G401 (cell line): ENCODE results near the gene KCTD11. TPM values are rescaled to one million over a fixed set of nuclear protein-coding genes. Genes with fewer than 3 reads are reported as not detected.

Experiments
- DNase-seq: peaks from one replicate; pipeline ENCODE4 v3.0.0-alpha.2; 2015; ENCODE audit warnings: low spot score
- in situ Hi-C: cut with HindIII; loops from 2 replicates; pipeline ENCODE4 v1.10.0; 2016; ENCODE audit warnings: low sequenced_read_pairs, mixed read lengths
- total RNA-seq: library from RNA; depleted of rRNA; stranded (reverse); fragments of >200 nt; shearing (Covaris generic); gene quantifications from 2 replicates; pipeline ENCODE4 v1.2.3, GENCODE V29; 2014; rRNA removed

Gene KCTD11
- total RNA-seq: 12.0 and 14.3 TPM in 2 replicates

DNA sequence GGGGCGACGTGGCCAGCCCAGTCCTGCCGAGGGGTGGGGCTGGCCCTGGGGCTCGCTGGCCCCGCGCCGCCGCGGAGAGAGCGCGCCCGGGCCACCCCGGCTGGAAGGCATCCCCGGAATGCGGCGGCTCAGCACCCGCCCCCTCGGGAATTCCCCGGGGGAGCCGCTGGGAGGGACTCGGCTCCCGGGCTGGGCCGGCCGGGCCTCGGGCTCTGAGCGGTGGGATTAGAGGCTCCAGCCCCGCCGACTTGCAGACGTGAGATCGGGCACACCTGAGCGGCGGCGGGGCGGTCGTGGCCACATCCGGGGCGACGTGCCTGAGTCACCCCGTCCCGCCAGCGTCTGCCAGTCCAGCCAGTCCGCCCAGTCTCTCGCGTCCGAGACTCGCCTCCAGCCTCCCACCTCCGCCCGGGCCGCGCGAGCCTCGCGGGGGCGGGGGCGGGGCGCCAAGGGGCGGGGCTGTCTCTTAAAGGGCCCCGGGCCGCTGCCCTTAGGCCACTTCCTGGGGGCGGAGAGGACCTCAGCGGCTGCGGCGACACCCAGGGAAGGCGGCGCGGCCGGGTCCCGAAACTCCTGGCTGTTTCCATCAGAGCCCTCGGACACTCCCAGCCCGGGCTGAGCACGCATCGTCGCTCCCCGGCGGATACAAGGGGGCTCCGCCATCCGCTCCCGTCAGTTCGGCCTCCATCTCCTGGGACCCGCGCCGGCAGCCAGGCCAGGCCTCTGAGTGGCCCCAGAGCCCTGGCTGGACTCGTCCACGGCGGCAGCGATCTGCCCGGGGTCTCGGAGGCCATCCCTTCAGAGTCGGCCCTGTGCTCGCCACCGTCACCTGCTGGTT, at the start of gene KCTD11:
TSS of gene KCTD11 (plus strand) at position 498 of the 838 bp plus-strand sequence.
- in situ Hi-C loops: no loop called here
- peak; percentile 87 for DNase-seq

DNA sequence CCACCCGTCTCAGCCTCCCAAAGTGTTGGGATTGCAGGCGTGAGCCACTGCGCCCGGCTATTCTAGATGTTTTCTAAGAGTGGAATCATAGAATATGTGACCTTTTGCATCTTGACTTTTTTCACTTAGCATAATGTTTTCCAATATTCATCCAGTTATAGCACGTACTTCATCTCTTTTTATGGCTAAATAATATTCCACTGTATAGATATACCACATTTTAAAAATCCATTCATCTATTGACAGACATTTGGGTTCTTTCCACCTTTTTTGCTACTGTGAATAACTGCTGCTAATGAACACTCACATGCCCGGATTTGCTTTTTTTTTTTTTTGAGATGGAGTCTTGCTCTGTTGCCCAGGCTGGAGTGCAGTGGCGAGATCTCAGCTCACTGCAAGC, 47.8 kb upstream of the KCTD11 start:
- in situ Hi-C loops: no loop called here

DNA sequence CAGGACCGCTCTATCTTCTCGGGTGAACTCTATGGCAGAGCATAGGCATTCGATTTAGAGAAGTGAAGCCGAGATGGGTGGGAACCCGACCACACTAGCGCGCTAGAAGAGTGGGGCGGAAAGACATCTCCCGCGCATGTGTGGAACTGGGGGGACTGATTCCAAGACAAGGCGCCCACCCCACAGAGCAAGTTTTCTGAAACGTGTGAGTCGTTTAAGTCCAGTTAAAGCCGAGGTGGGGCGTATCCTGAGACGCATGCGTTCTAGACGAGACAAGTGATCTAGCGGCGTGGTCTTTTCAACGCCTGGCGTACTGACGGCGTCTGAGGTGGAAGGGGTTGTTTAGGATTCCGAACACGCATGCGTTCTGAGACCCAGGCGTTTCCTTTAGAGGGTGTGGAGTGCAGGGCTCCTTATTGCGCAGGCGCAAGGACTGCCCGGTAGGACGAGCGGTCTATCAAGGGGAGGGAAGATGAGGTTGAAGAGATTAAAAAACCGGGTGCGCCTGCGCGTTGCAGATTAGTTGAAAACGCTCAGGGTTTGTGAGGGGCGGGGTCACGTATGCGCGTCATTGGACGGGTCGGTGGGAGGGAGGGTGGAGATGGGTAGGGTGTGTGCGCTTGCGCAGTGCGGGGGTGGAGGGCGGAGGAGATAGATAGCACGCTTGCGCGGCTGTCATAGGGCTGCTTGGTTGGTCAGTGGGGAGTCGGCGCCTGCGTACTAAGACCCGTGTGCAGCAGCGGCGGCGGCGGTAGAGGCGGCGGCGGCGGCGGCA, 44.9 kb upstream of the KCTD11 start, which contains the start of gene EIF5A:
TSS of gene EIF5A (plus strand) at position 718 of the 775 bp plus-strand sequence. CDS start 2,008 bp downstream, outside the sequence.
- in situ Hi-C loops: no loop called here
- DNase-seq: peak; percentile 100

More for the DNA sequence above, 47.8 kb upstream of the KCTD11 start:
- no peak for DNase-seq

GRCh38 chr17:7307686-7308624, 44.0 kb upstream of the KCTD11 start:
- in situ Hi-C loops: no loop called here
- no peak for DNase-seq

DNA sequence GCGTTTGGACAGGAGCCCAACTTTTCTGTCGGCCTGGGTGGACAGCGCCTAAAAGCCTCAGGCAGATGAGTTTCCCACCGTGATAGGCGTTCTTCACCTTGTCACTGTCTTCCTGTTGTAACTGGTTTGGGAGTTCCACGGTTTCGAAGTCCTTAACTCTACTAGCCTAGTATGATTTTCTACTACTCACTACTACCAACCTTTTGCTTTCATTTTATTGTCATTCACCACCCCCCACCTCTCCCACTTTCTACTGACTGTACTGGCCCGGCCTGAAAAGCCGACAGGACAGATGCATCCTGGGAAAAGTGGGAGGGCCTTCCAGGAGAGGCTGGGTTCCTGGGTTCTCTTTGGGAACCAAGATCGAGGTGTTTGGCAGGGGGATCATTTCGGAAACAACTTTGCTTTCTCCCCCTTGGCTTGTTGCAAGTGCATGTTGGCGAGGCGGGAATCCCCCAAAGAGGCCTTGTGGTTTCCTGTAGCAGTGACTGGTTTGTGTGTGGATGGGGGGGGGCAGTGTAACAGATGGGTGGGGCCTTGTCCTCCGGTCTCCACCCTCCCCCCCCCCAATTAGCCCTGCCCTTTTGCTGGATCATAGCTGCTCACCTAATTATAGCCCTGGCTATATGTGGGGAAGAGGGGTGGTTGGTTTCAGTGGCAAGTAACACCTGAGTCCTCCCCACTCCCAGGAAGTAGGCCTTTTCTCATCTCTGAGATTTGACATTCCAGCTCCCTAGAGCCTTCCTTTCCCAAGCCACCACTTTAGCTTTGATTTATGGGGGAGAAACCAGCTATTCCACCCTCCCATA, 43.1 kb upstream of the KCTD11 start:
- in situ Hi-C loops: no loop called here
- DNase-seq: peak; percentile 73

DNA sequence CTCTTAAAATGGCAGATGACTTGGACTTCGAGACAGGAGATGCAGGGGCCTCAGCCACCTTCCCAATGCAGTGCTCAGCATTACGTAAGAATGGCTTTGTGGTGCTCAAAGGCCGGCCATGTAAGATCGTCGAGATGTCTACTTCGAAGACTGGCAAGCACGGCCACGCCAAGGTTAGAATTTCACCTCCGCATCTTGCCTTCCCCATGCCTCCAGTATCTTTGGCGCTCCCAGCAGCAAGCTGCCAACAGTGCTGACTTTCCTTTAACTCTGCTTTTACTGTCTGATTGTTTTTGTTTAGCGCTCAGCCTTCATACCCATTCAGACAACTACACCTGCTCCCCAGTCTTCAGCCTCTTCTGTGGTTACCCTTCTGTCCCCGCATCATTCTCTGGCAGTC, 42.3 kb upstream of the KCTD11 start:
- DNase-seq: no peak
- in situ Hi-C loops: no loop called here

GRCh38 chr17:7311110-7311705, 40.8 kb upstream of the KCTD11 start:
- in situ Hi-C loops: no loop called here
- no peak for DNase-seq

DNA sequence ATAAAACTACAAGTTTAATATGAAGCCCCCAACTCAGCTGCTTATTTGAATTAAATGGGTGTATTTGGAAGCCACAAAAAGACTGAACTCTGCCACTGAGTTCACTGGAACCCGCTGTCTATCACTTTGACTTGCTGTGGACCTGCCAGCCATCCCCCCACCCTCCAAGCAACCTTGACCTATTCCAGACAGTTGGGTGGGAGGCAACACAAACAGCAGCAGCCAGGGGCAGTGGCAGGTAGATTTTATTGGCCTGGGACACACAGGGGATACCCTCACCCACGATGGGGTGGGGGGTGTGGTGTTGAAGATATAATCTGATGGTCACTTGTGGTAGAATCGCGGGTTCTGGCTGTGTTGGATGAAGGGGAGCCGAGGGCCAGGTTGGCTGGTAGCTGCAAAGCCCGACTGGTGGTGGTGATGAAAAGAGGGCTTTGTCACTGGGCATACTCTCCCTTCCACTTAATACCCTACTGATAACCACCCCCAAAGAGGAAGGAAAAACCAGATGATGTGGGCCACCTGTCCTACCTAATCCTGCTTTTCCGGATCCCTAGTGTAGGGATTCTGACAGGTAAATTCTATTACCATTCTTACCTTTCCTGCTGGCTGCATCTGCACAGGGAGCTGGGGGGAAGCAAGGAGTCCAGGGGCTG, 39.4 kb upstream of the KCTD11 start:
- in situ Hi-C loops: no loop called here
- DNase-seq: no peak

DNA sequence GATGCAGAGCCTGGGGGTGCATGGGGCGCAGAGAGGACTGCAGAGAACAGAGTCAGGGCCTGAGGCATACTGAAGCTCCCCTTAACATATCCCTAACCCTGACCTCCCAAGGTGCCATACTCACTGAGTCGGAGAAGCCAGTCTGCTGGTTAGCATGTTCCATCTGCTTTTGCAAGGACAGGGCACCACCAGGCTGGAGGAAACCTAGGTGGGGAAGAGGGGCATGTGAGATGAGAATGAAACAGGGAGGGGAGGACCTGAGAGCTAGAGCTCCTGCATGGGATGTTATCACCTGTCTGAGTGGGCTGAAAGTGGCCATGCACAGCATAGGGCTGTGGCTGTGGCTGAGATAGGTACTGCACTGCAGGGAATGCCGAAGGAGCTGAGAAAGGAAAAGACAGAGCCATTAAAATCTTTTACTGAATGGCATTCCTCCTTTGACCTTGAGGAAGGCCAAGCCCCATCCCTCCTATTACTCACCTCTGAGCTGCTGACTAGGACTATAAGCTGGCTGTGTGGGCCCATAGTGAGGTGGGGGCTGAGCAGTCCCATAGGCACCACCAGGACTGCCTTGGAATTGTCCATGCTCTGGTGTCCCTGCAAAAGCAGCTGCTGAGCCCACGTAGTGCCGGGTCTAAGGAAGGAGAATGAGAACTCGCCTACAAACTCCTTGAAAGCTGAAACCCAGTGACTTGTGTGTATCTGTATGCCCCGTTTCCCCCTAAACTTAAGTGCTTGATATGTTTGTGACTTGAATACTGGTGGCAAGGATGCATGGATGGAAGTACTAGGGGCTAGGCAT, 38.7 kb upstream of the KCTD11 start:
- in situ Hi-C loops: no loop called here
- DNase-seq: peak; percentile 14

- no peak for DNase-seq
- in situ Hi-C loops: no loop called here
Observed at GRCh38 chr17:7313890-7314718, 37.9 kb upstream of the KCTD11 start.

DNA sequence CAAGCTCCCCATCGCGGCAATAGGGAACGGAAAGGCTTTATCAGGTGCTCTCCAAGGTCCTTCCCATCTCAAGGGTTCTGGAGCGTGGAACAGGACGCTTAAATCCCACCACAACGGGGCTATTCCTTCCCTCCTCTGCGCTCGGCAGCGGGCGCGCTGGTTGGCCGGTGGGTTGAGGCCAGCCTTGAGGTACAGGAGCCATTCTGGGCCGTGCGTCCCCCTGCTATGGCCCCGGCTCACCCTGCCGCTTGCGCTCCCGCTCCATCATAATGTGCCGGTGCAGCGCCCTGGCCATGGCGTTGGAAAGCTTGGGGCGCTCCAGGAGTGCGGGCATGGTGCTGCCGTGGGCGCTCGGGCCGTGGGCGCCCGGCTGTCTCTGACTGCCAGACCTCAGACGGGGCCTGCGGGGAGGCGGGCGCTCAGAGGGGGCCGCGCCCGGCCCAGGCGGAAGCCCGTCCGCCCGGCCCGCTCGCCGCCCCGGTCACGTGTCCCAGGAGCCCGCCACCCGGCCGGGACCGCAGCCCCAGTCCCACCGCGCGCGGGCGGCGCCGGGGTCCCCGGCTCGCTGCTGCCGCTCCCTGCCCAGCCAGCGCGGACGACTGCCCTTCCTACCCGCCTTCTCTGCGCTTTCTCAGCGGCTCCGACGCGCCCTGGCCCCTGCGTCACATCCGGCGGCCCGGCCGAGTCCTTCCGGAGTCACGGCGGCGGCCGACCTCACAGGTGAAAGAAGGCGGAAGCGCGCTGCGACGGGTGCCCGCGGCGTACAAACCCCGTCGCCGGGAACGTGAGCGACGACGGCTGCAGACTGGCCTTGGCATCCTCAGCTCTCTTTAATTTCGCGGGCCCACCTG, 37.0 kb upstream of the KCTD11 start, which contains the start of gene GPS2:
TSS of gene GPS2 (minus strand) at position 642 of the 851 bp plus-strand sequence. CDS start at position 334, 308 bp downstream.
- in situ Hi-C loops: no loop called here
- peak; percentile 86 for DNase-seq

DNA sequence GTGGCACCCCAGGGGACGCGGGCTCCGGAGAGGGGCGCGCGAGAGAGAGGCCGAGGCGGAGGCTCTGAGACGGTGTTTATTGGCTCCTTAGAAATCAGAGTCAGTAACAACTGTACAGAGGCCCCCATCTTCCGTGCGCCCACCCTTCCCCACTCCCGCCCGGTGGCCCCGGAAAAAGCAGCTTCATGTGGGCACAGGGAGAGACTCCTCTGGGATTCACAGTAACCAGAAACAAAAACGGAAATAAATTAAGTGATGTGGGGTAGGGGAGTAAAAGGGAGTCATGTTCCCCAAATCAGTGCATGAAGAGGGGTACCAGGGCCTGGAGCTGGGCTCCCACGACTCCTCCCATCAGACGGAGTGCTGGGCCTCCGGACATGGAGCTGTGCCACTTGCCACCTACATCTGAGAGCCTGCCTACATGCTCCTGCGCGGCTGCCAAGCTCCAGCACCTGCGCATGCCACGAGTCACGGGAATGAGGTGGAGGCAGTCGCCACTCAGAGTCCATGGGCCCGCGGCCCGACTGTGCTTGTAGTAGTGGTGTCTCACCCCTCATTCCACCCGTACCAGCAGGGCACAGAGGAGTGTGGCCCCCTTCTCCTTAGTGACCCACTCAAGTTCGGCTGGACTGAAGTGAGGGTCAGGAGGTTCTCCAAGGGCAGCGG, 36.3 kb upstream of the KCTD11 start:
- in situ Hi-C loops: no loop called here
- no peak for DNase-seq

DNA sequence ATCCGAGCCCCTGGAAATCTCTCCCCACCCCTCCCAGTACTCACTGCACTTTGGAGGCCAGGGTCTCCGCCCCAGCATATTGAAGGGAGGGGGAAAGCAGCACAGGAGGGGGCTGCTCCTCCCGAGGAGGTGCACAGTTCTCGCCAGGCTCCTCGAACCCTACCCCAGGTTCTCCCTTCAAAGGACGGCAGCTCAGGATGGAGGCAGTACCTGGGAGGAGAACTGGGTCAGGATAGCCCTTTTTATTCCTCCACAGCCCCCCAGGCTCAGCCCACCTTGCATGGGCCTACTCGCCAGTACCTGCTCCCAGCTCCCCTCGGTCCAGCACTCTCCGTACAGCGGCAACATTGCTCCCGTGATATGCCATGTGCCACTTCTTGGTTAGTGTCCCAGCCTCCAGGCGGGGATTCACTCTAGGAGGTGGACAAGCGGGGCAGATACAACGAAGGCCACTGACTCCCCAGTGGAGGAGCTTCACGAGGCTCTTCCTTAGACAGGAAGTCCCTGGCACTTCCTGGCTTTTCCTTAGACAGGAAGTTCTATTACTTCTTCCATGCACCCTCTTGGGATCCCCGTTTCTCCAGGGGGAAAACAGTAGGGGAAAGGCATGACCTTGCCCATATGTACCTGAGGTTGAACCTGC, 34.7 kb upstream of the KCTD11 start:
- in situ Hi-C loops: no loop called here
- no peak for DNase-seq
